ENCODE results near the gene STRBP. TPM values are rescaled to one million over a fixed set of nuclear protein-coding genes. Genes with fewer than 3 reads are reported as not detected.
A peak's percentile ranks its signal among the peaks of the same experiment; 100 is the strongest.
"Not testable (repeated sequence)": the region's sequence is repeated elsewhere in the genome, so short reads cannot be mapped to it uniquely, and the experiment has no call there.

STRBP gene
- total RNA-seq, 1 donor from 2014 or later, result 31.2 TPM

DNA sequence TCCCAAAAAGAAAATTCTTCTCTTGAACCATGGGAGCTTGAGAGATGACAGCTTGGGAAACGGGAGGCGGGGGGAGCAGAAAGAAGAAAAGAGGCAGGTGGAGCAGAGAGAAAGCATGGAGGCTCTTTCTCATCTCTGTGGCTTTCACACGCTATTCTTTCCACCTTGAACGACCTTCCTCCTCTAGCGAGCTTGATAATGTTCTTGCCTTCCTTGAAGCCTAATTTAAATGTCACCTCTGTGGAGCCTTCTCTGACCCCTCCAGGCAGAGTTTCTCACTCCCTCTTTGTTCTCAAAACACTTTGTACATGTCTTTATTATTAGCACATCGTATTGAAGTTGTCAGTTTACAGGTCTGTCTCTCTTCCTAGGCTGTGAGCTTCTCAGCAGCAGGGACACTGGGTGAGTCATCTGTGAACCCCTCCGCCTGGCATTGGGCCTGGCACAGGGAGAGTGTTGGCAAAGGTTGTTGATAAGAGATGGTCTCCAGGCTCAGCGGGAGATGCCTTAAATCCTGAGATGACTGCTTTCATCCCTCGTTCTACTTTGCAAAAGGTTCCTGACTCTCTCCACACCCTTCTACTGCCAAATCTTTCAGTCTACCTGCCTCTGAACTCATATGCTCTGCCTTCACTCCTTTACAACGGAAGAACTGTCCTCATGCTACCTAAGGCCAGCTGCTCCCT is 14.1 kb upstream of the STRBP start:
- peak; percentile 33 for ATAC-seq

DNA sequence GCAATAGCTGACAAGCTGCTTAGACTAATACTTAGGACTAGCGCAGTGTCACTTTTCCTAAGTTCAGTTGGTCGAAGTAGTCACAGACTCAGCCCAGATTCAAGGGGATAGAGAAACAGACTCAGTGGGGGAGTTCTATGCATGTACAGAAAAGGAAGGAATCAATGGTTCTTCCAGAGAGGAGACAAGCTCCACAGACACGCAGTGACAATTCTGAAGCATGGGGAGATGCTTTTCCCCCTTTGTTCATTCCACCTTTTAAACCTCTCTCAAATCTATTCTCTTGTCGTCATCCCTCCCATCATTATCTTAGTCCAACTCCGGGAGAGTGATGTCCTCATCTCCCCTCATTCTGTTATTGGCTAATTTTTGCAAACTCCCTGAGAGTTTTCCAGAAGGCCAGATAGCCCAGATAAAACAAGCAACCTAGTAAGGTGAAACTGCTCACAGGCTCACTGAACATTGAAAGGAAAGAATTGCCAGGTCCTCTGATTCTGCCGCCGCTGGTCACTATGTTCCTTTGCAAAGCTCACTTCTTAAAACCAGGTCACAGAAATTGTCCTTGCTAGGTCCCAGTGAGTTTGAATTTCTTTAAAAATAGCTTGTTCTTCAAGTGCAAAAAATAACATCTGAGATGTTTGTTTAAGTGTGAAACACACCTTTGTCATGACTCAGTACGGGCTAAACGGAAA is 13.4 kb upstream of the STRBP start:
- ATAC-seq, result no peak

DNA sequence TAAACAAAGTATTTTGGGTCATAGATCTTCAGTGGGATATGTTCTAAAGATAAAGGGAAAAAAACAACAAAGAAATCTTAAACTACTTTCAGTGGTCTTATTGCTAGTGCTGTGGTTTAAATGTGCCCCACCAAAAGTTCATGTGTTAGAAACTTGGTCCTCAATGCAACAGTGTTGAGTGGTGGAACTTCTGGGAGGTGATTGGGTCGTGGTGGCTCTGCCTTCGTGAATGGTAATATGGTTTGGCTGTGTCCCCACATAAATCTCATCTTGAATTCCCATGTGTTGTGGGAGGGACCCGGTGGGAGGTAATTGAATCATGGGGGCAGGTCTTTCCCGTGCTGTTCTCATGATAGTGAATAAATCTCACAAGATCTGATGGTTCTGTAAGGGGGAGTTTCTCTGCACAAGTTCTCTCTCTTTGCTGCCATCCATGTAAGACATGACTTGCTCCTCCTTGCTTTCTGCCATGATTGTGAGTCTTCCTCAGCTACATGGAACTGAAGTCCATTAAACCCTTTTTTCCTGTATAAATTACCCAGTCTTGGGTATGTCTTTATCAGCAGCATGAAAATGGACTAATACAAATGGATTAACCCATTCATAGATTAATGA is 10.6 kb upstream of the STRBP start:
- not testable (repeated sequence) for ATAC-seq

DNA sequence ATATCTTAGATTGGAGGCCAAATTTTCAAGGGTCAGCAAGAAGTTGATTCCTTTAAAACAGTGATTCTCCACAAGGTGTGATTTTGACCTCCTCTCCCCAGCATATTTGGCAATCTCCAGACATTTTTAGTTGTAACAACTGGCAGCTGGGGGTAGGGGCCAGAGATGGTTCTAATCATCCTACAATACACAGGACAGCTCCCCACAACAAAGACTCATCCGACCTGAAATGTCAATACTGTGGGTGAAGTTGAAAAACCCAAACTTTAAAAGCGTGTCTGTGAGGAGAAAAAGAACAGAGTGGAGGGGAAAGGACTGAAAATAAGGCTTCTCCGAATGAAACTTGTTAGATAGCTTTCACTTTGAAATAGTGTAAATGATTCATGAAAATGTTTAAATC is 10.0 kb upstream of the STRBP start:
- no peak for ATAC-seq

DNA sequence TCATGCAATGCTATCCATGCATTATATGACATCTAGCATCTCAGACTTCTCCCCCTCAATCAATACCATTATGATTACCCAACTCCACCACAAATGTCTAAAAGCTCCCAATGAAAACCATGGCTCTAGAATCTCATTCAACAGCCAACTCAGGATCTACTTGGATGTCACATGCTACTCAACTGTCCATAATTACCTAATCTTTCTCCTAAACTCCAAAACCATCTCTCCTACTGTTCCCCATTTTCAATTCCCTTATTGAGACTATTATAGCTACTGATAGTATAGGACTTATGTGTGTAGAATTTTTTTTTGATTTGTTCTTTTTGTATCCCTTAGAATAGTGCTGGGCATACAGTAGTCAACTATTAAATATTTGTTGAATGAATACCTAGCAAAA is 8.2 kb upstream of the STRBP start:
- ATAC-seq, result no peak

DNA sequence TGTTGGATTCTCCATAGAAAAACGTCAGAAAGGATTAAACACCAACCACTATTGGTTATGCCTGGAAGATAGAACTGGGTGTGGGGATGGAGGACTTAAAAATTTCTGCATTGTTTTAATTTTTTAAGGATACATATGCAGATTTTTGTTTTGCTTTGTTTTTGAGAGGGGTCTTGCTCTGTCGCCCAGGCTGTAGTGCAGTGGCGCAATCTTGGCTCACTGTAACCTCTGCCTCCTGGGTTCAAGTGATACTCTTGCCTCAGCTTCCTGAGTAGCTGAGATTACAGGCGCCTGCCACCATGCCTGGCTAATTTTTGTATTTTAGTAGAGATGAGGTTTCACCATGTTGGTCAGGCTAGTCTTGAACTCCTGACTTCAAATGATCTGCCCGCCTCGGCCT is 2.7 kb upstream of the STRBP start:
- not testable (repeated sequence) for ATAC-seq

DNA sequence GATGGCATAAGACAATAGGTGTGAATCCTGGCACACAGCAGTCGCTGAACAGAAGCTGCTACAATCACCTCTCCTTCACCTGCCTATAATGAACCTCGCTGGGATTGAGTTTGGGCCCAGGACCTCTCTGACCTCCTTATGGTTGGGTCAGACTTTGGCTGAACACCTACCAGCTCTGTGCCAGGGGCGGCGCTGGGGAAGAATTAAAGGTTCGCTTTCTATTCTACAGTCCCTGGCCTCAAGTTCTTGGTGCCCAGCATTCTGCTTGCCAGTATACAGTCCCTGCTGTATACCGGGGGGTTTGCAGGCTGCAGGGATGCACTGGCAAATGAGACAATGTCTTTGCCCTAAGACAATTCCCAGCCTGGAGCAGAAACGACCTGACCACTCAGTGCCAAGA is 895 bp upstream of the STRBP start:
- no peak for ATAC-seq

DNA sequence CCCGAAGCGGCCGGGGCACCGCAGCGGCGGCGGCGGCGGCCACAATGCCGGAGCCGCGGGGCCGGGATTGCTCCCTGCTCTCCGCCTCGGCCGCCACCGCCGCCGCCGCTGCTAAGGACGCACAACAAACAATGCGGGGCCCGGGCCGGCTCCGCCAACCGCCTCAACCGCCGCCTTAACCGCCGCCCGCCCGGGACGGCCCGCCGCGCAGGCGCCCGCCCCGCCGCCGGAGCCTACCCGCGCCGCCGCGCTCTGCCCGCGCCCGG is 254 bp downstream of the STRBP start:
- peak; percentile 13 for ATAC-seq

DNA sequence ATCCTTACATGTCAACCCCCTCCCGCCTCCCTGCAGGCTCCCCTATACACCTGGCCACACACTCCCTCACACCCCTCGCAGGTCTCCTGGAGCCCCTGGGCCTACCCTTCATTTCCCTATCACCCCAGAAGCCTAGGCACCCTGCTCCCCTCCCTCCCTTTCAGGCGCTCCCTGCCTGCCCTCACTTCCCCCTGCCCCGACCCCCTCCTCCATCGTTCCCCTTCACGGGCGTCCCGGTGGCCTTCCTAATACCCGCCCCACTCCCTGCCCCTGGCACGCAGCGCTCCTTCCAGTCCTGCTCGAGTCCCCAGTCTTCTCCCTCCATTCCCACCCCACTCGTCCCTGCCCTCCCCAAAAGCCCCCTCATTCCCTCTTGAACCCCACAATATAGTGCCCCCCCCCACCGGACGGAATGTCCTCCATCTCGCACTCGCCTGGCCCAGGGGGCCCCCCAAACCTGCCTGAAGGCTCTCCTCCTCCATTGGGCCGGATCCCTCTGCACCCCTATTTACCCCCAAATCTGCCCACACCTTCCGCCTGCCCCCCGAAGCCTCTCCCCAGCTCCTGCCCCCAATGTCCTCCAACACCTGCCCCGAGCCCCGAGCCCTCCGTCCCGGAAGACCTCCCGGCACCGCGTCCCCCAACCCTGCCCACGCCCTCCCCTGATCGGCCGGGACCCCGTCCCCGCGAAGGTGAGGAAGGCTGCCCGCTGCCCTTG is 746 bp downstream of the STRBP start:
- no peak for ATAC-seq

DNA sequence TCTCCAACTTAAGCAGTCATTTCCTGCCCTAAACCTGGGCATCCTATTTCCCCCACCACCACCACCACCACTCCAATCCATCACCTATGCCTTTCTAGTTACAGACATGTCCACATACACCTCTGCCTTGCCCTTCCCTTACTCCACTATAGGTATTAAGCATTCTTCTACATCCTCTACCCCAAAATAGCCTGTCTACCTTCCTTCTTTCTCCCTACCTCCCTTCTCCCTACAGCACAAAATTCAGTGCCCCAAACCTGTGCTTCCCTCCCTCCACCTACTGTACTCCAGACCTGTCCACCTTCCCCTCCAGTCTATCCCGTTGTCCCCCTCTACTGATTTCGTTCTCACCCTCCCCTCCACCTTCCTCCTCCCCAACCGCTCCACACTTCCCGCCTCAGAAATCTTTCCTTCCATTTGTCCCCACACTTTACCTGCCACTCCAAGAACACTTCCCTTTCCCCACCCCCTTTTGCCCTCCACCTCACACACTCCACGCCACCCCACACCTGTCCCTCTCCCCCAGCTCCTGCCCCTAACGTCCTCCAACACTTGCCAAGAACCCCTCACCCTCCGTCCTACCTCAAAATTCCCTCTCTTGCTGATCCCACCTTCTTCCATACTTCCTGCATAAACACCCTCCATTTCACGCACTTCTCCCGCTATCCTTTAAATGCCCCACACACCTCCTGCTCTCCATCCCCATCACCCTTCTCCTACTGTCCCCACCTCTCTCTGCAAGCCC is 1.6 kb downstream of the STRBP start:
- no peak for ATAC-seq

DNA sequence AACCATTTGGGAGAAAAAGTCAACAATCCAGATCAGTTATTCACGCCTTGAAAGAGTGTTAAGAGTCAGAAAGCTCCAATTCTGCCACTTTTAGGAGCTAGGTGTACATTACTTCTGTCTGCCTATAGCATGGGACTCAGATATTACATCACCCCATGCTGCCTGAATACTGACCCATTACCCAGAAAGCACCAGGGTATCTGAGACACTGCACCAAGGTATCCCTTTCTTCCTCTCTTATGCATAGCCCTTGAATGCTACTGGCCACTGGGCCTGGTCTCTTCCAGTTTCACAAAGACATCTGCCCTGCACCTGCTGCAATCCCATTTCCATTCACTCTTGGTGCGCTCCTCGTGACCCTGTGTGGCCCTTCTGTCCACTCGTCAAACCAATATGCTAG is 2.6 kb downstream of the STRBP start:
- ATAC-seq, result no peak

DNA sequence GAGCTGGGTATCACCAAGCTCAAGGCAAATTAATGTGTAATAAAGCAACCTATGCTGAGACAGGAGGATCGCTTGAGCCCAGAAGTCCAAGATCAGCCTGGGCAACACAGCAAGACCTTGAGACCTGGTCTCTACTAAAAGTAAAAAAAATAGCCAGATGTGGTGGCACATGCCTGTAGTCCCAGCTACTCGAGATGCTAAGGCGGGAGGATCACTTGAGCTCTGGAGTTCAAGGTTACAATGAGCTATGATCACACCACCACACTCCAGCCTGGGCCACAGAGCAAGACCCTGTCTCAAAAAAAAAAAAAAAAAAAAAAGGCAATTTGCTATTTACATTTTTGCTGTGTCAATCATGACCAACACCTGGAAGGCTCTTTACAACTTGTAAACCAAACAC is 5.2 kb downstream of the STRBP start:
- ATAC-seq, result no peak

DNA sequence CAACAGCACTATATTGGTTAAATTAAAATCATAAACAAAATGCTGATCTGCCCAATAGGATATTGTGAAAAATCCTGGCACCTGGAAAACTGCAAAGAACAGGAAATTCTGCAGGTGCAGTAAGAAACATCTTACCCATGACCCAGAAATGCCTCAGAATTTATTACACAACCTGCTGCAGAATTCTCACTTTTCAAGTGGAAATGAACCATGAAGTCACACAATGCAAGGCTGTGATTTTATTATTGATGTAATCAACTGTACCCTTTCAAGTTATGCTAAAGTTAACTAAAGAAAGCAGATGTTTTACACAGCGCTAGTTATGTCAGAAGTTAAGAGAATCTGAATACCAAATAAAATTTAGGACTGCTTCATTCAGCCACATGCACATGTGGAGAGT is 6.0 kb downstream of the STRBP start:
- ATAC-seq, result peak; percentile 23

DNA sequence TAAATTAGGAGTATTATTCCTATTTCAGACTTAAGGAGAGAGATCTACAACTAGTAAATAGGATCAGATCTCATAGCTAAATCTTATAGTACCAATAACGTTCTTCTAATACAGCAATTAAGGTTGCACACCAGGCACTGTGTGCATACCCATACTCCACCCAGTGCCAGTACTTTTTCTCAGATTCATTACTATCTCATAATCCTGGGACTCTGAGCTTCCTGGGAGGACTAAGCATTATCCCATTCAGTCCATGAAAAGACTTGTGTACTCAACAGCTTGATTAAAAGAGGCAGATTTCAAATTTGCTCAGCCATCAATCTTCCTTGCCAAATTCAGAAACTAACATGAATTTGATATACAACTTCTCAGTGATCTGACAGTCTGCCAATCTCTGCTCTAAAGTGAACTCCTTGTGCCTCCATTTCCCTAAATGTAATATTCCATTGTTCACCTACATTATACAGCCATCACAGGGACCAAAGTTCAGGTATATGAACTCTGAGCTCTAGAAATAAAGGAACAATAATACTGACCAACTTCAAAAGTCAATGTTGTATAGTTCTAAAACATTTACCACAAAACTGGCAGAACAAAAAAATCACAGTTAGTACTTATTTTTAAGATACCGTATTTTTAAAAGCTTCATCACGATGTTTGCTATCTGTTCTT is 7.2 kb downstream of the STRBP start:
- no peak for ATAC-seq

DNA sequence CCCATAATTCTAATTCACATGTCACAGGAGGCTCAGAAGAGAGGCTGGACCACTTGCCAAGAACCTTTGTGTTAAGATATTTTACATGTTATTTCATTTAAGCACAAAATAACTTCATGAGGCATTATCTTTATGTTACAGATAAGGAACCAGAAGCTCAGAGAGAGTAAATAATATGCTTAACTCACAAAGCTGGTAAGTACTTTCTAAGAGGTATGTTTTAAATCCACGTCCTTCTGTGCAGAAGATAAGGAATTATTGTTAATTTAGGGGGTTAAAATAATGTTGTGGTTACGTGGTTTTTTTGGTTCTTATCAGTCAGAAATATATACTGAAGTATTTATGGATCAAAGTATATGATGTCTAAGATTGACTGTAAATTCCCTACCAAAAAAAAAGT is 8.0 kb downstream of the STRBP start:
- no peak for ATAC-seq

DNA sequence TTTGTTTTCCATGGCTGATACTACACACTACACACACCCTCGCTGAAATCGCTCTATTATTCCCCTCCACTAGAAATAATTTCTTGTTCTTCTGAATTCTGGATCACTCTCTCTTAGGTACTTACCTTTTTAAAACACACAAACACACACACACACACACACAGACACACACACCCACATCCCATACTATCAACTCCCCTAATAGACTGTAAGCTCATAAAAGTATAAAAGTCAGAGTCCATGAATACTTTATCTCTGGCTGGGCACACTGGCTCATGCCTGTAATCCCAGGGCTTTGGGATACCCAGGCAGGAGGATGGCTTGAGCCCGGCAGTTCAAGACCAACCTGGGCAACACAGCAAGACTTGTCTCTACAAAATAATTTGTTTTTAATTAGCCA is 11.1 kb downstream of the STRBP start:
- no peak for ATAC-seq

DNA sequence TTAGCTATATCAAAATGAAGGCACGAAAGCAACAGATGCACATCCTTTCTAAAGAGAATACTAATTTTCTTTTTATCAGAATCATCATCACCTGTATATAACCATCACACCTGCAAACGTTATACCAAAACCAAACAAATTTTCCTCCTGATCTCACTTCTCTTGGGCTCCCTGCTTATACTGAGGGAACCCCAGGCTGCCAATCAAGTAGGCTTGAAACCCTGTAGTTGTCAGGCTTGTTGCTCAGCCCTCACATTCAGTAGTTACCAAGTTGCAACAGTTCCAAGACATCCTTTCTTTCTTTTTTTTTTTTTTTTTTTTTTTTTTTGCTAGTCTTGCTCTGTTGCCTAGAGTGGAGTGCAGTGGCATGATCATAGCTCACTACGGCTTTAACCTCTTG is 12.7 kb downstream of the STRBP start:
- no peak for ATAC-seq

DNA sequence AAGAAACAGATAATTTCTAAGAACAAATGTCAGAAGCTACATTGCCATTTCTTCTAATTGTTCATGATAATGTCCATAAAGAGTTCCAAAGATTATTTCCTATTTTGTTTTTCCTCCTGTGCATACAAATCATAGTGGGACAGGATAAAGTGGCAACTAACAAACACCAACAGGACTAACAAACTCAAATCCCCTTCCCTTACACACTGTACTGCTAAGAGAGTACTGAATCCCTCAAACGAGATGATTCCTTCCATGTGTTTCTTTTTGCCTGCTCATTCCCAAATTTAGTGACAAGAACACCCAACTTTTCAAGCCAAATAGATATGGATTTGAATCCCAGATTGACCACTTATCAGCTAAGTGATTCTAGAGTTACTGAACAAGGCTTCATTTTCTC is 15.2 kb downstream of the STRBP start:
- ATAC-seq, result no peak

DNA sequence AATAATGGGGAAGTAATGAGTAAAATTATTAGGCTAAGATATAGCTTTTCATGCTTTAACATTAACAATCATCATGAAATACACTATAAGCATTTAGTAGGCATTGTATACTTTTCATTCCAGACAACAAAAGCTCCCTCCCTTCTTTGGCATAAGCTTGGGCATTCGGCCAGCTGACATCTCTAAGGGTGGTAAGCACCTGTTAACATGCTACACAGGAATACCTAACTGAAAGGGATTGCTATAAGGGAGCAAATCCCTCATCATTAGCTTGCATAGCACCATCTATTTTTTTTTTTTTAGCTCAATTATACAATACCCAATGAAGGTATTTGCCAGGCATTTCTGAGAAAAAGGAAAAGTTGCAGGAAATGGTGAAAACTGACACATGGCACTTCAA is 16.6 kb downstream of the STRBP start:
- no peak for ATAC-seq

DNA sequence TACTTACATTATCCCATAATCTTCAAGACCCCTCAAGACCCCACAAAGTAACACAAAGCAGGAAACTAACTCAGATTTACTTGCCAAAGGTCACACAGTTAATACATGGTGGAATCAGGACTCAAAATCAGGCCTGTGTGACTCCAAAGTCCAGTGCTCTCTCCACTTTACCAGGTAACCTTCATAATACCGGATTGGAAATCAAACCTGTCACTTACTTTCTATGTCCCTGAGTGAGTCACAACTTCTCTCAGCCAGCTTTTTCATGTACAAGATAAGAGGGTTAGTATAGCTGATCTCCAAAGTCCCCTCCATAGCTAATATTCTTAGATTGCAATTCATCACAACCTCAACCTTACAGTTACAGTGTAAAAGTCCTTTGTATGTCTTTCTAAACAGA is 17.1 kb downstream of the STRBP start:
- ATAC-seq, result no peak

DNA sequence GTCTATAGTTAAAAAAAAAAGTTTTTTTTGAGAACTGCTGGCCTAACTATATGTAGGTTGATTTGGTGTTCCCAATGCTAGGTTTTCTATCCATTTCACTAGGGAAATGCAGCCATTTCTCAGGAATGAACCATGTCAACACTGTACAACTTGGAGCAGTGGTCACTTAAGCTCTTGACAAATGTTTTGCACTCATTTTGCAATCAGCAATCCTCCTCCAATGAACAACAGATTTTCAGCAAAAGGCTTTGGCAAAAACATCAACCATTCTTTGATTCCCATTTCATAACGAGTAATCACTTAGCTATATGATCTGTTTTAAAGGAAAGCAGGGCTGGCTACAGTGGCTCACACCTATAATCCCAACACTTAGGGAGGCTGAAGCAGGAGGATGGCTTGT is 17.9 kb downstream of the STRBP start:
- ATAC-seq, result no peak

DNA sequence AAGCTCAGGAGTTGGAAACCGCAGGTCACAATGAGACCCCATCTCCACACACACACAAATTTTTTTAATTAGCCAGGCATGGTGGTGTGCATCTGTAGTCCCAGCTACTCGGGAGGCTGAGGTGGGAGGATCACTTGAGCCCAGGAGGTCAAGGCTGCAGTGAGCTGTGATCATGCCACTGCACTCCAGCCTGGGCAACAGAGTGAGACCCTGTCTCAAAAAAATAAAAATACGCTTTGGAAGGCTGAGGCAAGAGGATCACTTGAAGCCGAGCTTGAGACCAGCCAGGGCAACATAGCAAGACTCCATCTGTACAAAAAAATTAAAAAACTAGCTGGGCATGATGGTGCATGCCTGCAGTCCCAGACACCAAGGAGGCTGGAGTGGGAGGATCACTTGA is 19.2 kb downstream of the STRBP start:
- not testable (repeated sequence) for ATAC-seq

DNA sequence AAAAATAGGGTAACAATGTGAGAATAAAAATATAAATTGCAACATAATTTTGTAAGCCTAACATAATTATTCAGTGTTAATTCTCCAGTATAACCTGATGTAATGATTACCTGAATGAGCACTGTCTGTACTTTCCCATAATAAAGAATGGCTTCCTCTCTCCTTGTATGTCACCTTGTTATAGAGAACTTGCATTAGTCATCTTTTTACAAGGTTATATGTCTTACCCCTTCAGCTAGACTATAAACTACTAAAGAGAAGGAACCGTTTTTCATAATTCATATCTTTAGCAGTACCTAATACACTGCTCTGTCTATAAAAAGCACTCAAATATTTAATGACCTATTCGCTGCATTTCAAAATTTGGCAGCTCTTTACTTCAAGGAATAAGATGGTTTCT is 19.8 kb downstream of the STRBP start:
- ATAC-seq, result no peak
